ENCODE results near the gene C19orf73. TPM values are rescaled to one million over a fixed set of nuclear protein-coding genes. Genes with fewer than 3 reads are reported as not detected.
"Not testable (repeated sequence)": the region's sequence is repeated elsewhere in the genome, so short reads cannot be mapped to it uniquely, and the experiment has no call there.

The C19orf73 gene
- total and polyA plus RNA-seq, 3 experiments from 2014 or later: 1.4 to 3.1 (median 2.5) TPM

- not testable (repeated sequence) for H3K36me3 ChIP-seq (ENCODE audit: insufficient read depth, low read length); DNase-seq; H3K27ac ChIP-seq (ENCODE audit: low read depth, low read length); H3K4me3 Mint-ChIP-seq; H3K4me3 ChIP-seq (ENCODE audit: low read length); H3K9me3 Mint-ChIP-seq; H3K36me3 Mint-ChIP-seq; H3K4me1 ChIP-seq (ENCODE audit: insufficient read depth, low read length); H3K9me3 ChIP-seq (ENCODE audit: low read length)
- ChIA-PET CTCF (interaction anchor here (1.3 kb wide), 1 partner anchor 62 kb away, joined by 3 read pairs; no protein-coding TSS in a partner anchor), POLR2A (interaction anchor here (0.6 kb wide), 1 partner anchor 527 kb away, joined by 5 read pairs; no protein-coding TSS in a partner anchor)
- peaks cover 10 to 15% (median 10%) of the 10 kb centered on the region in 3 donors for H3K4me1 Mint-ChIP-seq
- peaks cover 14% of the 10 kb centered on the region for H3K27me3 ChIP-seq (ENCODE audit: insufficient read depth, low read length, poor library complexity, severe bottlenecking)
- peak overlapping the region in 1 of 8 donors; percentile 58 for H3K27ac Mint-ChIP-seq
- H3K27me3 Mint-ChIP-seq: peaks cover 44 to 54% of the 10 kb centered on the region in 2 donors
Observed at GRCh38 chr19:49074869-49075268, 44.1 kb downstream of the C19orf73 start.

- H3K27me3 Mint-ChIP-seq: peaks cover 54 to 66% of the 10 kb centered on the region in 2 donors
- no peak for DNase-seq
- H3K4me3 Mint-ChIP-seq: peak overlapping the region in 4 of 7 donors; percentile 0 to 64 (median 26)
- peak overlapping the region in 3 of 8 donors; percentile 1 to 65 (median 50) for H3K27ac Mint-ChIP-seq
- ChIA-PET POLR2A (interaction anchor here (0.6 kb wide), 1 partner anchor 528 kb away, joined by 5 read pairs; no protein-coding TSS in a partner anchor), CTCF (interaction anchor here (0.6 to 1.3 kb wide), 3 partner anchors 59 to 73 kb away, joined by 3 read pairs; no protein-coding TSS in a partner anchor)
- H3K9me3 Mint-ChIP-seq: peaks cover 0 to 3% (median 0%) of the 10 kb centered on the region in 5 donors
- Histone ChIP-seq H3K36me3 (ENCODE audit: insufficient read depth, low read length) (no peaks in the 10 kb centered on the region), H3K4me1 (ENCODE audit: insufficient read depth, low read length) (no peaks in the 10 kb centered on the region), H3K27me3 (ENCODE audit: insufficient read depth, low read length, poor library complexity, severe bottlenecking) (peaks cover 18% of the 10 kb centered on the region), H3K4me3 (ENCODE audit: low read length) (no peak overlapping the region), H3K9me3 (ENCODE audit: low read length) (no peaks in the 10 kb centered on the region), H3K27ac (ENCODE audit: low read depth, low read length) (peak overlapping the region; percentile 11)
- peaks cover 10 to 15% (median 10%) of the 10 kb centered on the region in 3 donors for H3K4me1 Mint-ChIP-seq
- H3K36me3 Mint-ChIP-seq: peaks cover 0 to 7% (median 5%) of the 10 kb centered on the region in 3 donors
Observed at GRCh38 chr19:49073514-49074378, 45.2 kb downstream of the C19orf73 start.

- Mint-ChIP-seq H3K9me3 (peaks cover 0 to 3% (median 2%) of the 10 kb centered on the region in 5 donors), H3K27me3 (peaks cover 61 to 74% of the 10 kb centered on the region in 2 donors), H3K4me1 (peaks cover 10 to 15% (median 10%) of the 10 kb centered on the region in 3 donors), H3K4me3 (no peak overlapping the region), H3K27ac (no peak overlapping the region), H3K36me3 (peaks cover 0 to 7% (median 5%) of the 10 kb centered on the region in 3 donors)
- no peak overlapping the region for H3K4me3 ChIP-seq (ENCODE audit: low read length)
- POLR2A ChIA-PET: no interaction called here
- CTCF ChIA-PET: no interaction called here
- no peaks in the 10 kb centered on the region for H3K4me1 ChIP-seq (ENCODE audit: insufficient read depth, low read length)
- H3K27me3 ChIP-seq (ENCODE audit: insufficient read depth, low read length, poor library complexity, severe bottlenecking): peaks cover 19% of the 10 kb centered on the region
- H3K36me3 ChIP-seq (ENCODE audit: insufficient read depth, low read length): no peaks in the 10 kb centered on the region
- no peaks in the 10 kb centered on the region for H3K9me3 ChIP-seq (ENCODE audit: low read length)
- DNase-seq: no peak
- no peak overlapping the region for H3K27ac ChIP-seq (ENCODE audit: low read depth, low read length)
Observed at GRCh38 chr19:49071860-49072547, 46.9 kb downstream of the C19orf73 start.

- H3K36me3 Mint-ChIP-seq: peaks cover 0 to 7% (median 5%) of the 10 kb centered on the region in 3 donors
- POLR2A ChIA-PET: no interaction called here
- H3K9me3 ChIP-seq (ENCODE audit: low read length): no peaks in the 10 kb centered on the region
- H3K36me3 ChIP-seq (ENCODE audit: insufficient read depth, low read length): no peaks in the 10 kb centered on the region
- no peaks in the 10 kb centered on the region for H3K4me1 ChIP-seq (ENCODE audit: insufficient read depth, low read length)
- no peak overlapping the region for H3K27ac ChIP-seq (ENCODE audit: low read depth, low read length)
- H3K27me3 Mint-ChIP-seq: peaks cover 69 to 83% of the 10 kb centered on the region in 2 donors
- peaks cover 29% of the 10 kb centered on the region for H3K27me3 ChIP-seq (ENCODE audit: insufficient read depth, low read length, poor library complexity, severe bottlenecking)
- DNase-seq: no peak
- no peak overlapping the region for H3K4me3 ChIP-seq (ENCODE audit: low read length)
- peak overlapping the region in 2 of 7 donors; percentile 38 to 48 for H3K4me3 Mint-ChIP-seq
- H3K27ac Mint-ChIP-seq: no peak overlapping the region
- peaks cover 10 to 15% (median 13%) of the 10 kb centered on the region in 3 donors for H3K4me1 Mint-ChIP-seq
- peaks cover 0 to 3% (median 2%) of the 10 kb centered on the region in 5 donors for H3K9me3 Mint-ChIP-seq
- CTCF ChIA-PET: interaction anchor here (2.0 kb wide), 1 partner anchor 77 kb away, joined by 5 read pairs; the partner anchor contains the start of genes GYS1 and RUVBL2
Observed at GRCh38 chr19:49070416-49070815, 48.5 kb downstream of the C19orf73 start.

- CTCF ChIA-PET: interaction anchor here (0.6 to 2.0 kb wide), 2 partner anchors 18 to 76 kb away, joined by 3 to 5 read pairs; partner anchors contain the start of genes GYS1 and RUVBL2
- Histone ChIP-seq H3K27me3 (ENCODE audit: insufficient read depth, low read length, poor library complexity, severe bottlenecking) (peaks cover 25% of the 10 kb centered on the region), H3K27ac (ENCODE audit: low read depth, low read length) (no peak overlapping the region), H3K4me3 (ENCODE audit: low read length) (no peak overlapping the region), H3K36me3 (ENCODE audit: insufficient read depth, low read length) (no peaks in the 10 kb centered on the region), H3K4me1 (ENCODE audit: insufficient read depth, low read length) (no peaks in the 10 kb centered on the region), H3K9me3 (ENCODE audit: low read length) (no peaks in the 10 kb centered on the region)
- Mint-ChIP-seq H3K36me3 (peaks cover 0 to 7% (median 5%) of the 10 kb centered on the region in 3 donors), H3K27ac (no peak overlapping the region), H3K27me3 (peaks cover 69 to 82% of the 10 kb centered on the region in 2 donors), H3K4me1 (peaks cover 10 to 15% (median 14%) of the 10 kb centered on the region in 3 donors), H3K9me3 (peaks cover 0 to 3% (median 2%) of the 10 kb centered on the region in 5 donors), H3K4me3 (no peak overlapping the region)
- no peak for DNase-seq
- POLR2A ChIA-PET: no interaction called here
Observed at GRCh38 chr19:49069026-49069425, 49.9 kb downstream of the C19orf73 start.

Other genes with a start within 250 kb of the C19orf73 start
- gene PPP1R15A, start 246.7 kb downstream of the C19orf73 start, total RNA-seq: 10 to 100 TPM; 67.1 to 69.3 TPM
- gene PPP1R15A, start 246.7 kb downstream of the C19orf73 start, polyA plus RNA-seq: 159 TPM
- not detected for gene TULP2, start 220.4 kb downstream of the C19orf73 start, total RNA-seq
- not detected for gene TULP2, start 220.4 kb downstream of the C19orf73 start, polyA plus RNA-seq
- 10 to 100 TPM; 86.8 to 93.3 TPM for gene NUCB1, start 218.8 kb downstream of the C19orf73 start, total RNA-seq
- gene NUCB1, start 218.8 kb downstream of the C19orf73 start, polyA plus RNA-seq: 147 TPM
- under 1 TPM; 0.42 to 0.53 TPM for gene DHDH, start 185.4 kb downstream of the C19orf73 start, total RNA-seq
- gene DHDH, start 185.4 kb downstream of the C19orf73 start, polyA plus RNA-seq: 0.31 TPM
- 100 to 1,000 TPM; 315 to 331 TPM for gene BAX, start 164.3 kb downstream of the C19orf73 start, total RNA-seq
- gene BAX, start 164.3 kb downstream of the C19orf73 start, polyA plus RNA-seq: 79.5 TPM
- 1,000 to 10,000 TPM; 1,478 to 1,489 TPM for gene FTL, start 153.8 kb downstream of the C19orf73 start, total RNA-seq
- gene FTL, start 153.8 kb downstream of the C19orf73 start, polyA plus RNA-seq: 4,521 TPM
- gene GYS1, start 125.8 kb downstream of the C19orf73 start, total RNA-seq: 10 to 100 TPM; 38.2 to 38.9 TPM
- 31.5 TPM for gene GYS1, start 125.8 kb downstream of the C19orf73 start, polyA plus RNA-seq
- gene RUVBL2, start 125.3 kb downstream of the C19orf73 start, total RNA-seq: 100 to 1,000 TPM; 147 to 159 TPM
- 67.9 TPM for gene RUVBL2, start 125.3 kb downstream of the C19orf73 start, polyA plus RNA-seq
- not detected for gene LHB, start 102.1 kb downstream of the C19orf73 start, total RNA-seq
- not detected for gene LHB, start 102.1 kb downstream of the C19orf73 start, polyA plus RNA-seq
- gene CGB3, start 94.8 kb downstream of the C19orf73 start, total RNA-seq: not detected
- gene CGB3, start 94.8 kb downstream of the C19orf73 start, polyA plus RNA-seq: not detected
- not detected for gene CGB2, start 87.3 kb downstream of the C19orf73 start, total RNA-seq
- gene CGB2, start 87.3 kb downstream of the C19orf73 start, polyA plus RNA-seq: not detected
- not detected for gene CGB1, start 82.2 kb downstream of the C19orf73 start, total RNA-seq
- not detected for gene CGB1, start 82.2 kb downstream of the C19orf73 start, polyA plus RNA-seq
- gene CGB5, start 75.3 kb downstream of the C19orf73 start, total RNA-seq: not detected
- not detected for gene CGB5, start 75.3 kb downstream of the C19orf73 start, polyA plus RNA-seq
- not detected for gene CGB8, start 70.0 kb downstream of the C19orf73 start, total RNA-seq
- not detected for gene CGB8, start 70.0 kb downstream of the C19orf73 start, polyA plus RNA-seq
- not detected for gene CGB7, start 61.4 kb downstream of the C19orf73 start, total RNA-seq
- not detected for gene CGB7, start 61.4 kb downstream of the C19orf73 start, polyA plus RNA-seq
- gene NTF4, start 54.3 kb downstream of the C19orf73 start, total RNA-seq: not detected
- not detected for gene NTF4, start 54.3 kb downstream of the C19orf73 start, polyA plus RNA-seq
- gene KCNA7, start 46.4 kb downstream of the C19orf73 start, total RNA-seq: not detected
- gene KCNA7, start 46.4 kb downstream of the C19orf73 start, polyA plus RNA-seq: not detected
- 100 to 1,000 TPM; 210 to 221 TPM for gene SNRNP70, start 33.7 kb downstream of the C19orf73 start, total RNA-seq
- gene SNRNP70, start 33.7 kb downstream of the C19orf73 start, polyA plus RNA-seq: 66.2 TPM
- 1 to 10 TPM; 4.0 to 5.1 TPM for gene LIN7B, start 4.8 kb downstream of the C19orf73 start, total RNA-seq
- 8.1 TPM for gene LIN7B, start 4.8 kb downstream of the C19orf73 start, polyA plus RNA-seq
- gene PPFIA3, start 401 bp upstream of the C19orf73 start, total RNA-seq: 1 to 10 TPM; 3.2 to 3.3 TPM
- gene PPFIA3, start 401 bp upstream of the C19orf73 start, polyA plus RNA-seq: 0.56 TPM
- gene HRC, start 36.3 kb upstream of the C19orf73 start, total RNA-seq: not detected
- not detected for gene HRC, start 36.3 kb upstream of the C19orf73 start, polyA plus RNA-seq
- not detected for gene TRPM4, start 38.6 kb upstream of the C19orf73 start, total RNA-seq
- not detected for gene TRPM4, start 38.6 kb upstream of the C19orf73 start, polyA plus RNA-seq
- gene SLC6A16, start 206.0 kb upstream of the C19orf73 start, total RNA-seq: 1 to 10 TPM; 1.1 to 1.2 TPM
- gene SLC6A16, start 206.0 kb upstream of the C19orf73 start, polyA plus RNA-seq: 1.7 TPM
- 100 to 1,000 TPM; 116 to 127 TPM for gene CD37, start 216.3 kb upstream of the C19orf73 start, total RNA-seq
- gene CD37, start 216.3 kb upstream of the C19orf73 start, polyA plus RNA-seq: 188 TPM
- gene TEAD2, start 243.3 kb upstream of the C19orf73 start, total RNA-seq: not detected
- not detected for gene TEAD2, start 243.3 kb upstream of the C19orf73 start, polyA plus RNA-seq
- not detected for gene DKKL1, start 244.7 kb upstream of the C19orf73 start, total RNA-seq
- not detected for gene DKKL1, start 244.7 kb upstream of the C19orf73 start, polyA plus RNA-seq